ENCODE results near the gene EIF4G1.
A peak's percentile ranks its signal among the peaks of the same experiment; 100 is the strongest.

DNA sequence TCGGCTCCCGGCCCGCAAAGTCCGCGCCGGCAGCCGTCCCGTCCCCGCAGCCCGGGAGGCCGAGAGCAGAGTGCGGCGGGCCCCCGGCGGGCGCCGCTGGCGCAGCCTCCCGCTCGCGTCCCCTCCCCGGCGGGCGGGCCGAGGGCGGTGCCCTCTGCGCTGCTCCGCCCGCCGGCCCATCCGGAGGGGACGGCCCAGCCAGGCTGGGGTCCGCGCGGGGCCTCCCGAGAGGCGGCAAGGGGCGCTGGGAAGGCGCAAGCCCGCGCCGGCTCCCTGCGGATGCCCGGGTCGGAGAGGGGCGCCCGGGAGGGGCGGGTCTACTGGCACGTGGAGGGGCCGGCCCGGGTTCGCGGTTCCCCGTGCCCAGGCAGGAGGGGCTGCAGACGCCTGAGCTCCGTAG, 47.1 kb downstream of the EIF4G1 start, which contains the start of the genes CLCN2 and POLR2H:
- TF ChIP-seq, protein P1, sequence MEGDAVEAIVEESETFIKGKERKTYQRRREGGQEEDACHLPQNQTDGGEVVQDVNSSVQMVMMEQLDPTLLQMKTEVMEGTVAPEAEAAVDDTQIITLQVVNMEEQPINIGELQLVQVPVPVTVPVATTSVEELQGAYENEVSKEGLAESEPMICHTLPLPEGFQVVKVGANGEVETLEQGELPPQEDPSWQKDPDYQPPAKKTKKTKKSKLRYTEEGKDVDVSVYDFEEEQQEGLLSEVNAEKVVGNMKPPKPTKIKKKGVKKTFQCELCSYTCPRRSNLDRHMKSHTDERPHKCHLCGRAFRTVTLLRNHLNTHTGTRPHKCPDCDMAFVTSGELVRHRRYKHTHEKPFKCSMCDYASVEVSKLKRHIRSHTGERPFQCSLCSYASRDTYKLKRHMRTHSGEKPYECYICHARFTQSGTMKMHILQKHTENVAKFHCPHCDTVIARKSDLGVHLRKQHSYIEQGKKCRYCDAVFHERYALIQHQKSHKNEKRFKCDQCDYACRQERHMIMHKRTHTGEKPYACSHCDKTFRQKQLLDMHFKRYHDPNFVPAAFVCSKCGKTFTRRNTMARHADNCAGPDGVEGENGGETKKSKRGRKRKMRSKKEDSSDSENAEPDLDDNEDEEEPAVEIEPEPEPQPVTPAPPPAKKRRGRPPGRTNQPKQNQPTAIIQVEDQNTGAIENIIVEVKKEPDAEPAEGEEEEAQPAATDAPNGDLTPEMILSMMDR (IDR thresholded peaks at IDR 0.05) = peak in 2 of 5 experiments; percentile 24 to 41
- TF ChIP-seq POLR2A (IDR thresholded peaks at IDR 0.05) = peak; percentile 90 to 93
